ENCODE measurements around the gene POLD4. TPM values are rescaled to one million over a fixed set of nuclear protein-coding genes. Genes with fewer than 3 reads are reported as not detected.
A peak's percentile ranks its signal among the peaks of the same experiment; 100 is the strongest.
"Not testable (repeated sequence)": the region's sequence is repeated elsewhere in the genome, so short reads cannot be mapped to it uniquely, and the experiment has no call there.

Gene POLD4
- polyA plus RNA-seq (2013, experiment 1 of 2; ENCODE audit: insufficient read length): 90.8 TPM
- 84.2 TPM for polyA plus RNA-seq (2013, experiment 2 of 2; ENCODE audit: insufficient read length)

DNA sequence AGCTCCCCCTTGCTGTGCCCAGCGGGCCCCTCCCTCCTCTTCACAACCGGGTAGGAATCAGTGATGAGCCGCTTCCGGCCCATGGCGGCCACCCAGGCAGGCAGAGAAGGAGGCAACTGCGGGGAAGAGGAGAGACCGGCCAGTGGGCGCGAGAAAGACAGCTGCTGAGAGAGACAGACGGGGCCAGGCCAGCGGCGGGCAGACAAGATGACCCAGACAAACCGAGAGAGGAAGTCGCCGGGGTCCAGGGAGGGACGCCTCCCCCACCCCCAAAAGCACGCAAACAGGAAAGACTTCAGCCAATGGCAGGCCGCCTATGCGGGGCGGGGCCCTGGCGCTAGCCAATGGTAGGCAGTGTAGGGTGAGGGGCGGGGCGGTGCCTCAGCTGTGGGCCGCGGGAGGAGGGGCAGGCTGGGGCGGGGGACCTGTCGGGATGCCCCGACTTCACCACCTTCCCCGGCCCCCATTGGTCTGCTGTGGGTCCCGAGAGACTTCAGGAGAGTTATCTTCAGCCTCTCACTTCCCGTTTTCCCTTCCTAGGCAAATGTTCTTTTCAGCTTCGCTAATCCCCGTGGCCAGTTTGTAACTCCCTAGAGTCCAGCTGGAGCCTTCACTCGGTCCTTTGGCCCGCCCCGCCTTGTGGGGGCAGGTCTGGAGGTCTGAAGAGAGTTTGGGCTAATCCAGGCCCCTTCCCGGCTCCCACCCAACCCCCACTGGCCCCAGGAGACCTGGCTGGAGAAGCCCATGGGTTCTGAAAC, at the start of gene POLD4:
TSS of gene POLD4 (minus strand) at position 230 of the 758 bp plus-strand sequence. CDS start at position 83, 147 bp downstream.
- DNase-seq: peak; percentile 97

DNA sequence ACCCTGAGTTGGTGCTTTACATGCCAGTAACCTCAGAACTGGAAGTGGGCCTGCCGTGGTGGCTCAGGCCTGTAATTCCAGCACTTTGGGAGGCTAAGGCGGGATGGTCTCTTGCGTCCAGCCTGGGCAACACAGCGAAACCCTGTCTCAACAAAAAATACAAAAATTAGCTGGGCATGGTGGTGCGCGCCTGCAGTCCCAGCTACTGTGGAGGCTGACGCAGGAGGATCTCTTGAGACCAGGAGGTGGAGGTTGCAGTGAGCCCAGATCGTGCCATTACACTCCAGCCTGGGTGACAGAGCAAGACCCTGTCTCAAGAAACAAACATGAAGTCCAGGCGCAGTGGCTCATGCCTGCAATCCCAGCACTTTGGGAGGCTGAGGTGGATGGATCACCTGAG, 49.7 kb upstream of the POLD4 start:
- DNase-seq: not testable (repeated sequence)

DNA sequence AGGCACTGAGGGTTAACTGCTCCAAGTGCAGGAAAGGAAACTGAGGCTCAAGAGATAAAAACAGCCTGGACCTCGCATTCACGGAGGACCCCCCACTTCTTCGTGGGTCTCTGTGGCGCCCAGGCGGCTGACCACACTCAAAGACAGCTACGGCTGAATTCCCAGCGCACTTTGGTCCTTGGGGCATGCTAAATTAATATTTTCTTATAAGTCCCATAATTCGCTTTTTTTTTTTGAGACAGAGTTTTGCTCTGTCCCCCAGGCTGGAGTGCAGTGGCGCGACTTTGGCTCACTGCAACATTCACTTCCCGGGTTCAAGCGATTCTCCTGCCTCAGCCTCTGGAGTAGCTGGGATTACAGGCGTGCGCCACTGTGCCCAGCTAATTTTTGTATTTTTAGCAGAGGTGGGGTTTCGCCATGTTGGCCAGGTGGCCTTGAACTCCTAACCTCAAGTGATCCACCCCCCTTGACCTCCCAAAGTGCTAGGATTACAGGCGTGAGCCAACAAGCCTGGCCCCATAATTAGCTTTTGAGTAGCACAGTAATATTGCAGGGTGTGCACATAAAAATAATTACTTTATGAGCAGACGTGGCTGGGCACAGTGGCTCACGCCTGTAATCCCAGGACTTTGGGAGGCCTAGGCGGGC, 49.0 kb upstream of the POLD4 start:
- DNase-seq: not testable (repeated sequence)

GRCh38 chr11:67401495-67402191, 48.3 kb upstream of the POLD4 start, which contains the start of gene PPP1CA:
TSS of gene PPP1CA (minus strand) at chr11:67401858. CDS start at chr11:67401782, 76 bp downstream.
- peak; percentile 91 for DNase-seq

- DNase-seq: no peak
Observed at GRCh38 chr11:67400942-67401494, 47.7 kb upstream of the POLD4 start.

- no peak for DNase-seq
Observed at GRCh38 chr11:67400251-67400941, 47.0 kb upstream of the POLD4 start.

DNA sequence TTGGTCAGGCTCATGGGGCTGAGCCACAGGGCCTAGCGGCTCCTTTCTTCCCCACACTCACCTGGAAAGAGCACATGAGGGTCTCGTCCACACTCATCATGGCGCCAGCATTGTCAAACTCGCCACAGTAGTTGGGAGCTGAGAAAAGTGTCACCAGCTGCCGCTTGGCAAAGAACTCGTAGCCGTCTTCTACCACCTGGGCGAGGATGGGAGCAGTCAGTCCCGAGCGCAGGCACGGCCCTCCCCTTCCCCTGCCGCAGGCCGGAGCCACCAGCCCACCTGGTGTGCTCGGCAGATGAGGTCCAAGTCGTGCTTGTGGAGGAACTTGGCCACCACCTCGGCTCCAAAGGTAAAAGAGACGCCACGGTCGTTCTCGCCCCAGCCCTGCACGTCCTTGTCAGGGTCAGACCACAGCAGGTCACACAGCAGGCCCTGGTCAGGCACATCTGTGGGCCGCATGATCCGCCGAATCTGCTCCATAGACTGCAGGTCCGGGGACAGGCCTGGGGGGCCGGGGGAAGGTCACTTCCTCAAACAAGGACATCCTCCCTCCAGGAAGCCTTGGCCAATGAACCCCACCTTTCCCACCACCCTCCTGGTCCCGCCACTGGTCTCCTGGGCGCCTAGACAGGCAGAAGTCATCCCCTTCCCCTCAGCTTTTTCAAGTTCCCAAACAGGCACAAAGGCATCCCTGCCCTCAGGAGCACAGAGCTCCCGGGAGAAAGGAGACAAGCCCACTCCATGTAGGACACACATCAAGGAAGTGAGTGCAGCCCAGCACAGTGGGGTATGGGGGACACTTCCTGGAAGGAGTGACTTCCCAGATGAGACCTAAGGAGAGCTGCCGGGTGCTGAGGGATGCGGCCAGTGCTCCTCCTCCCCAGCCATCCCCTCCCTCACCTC, 45.6 kb upstream of the POLD4 start:
- DNase-seq: no peak

- DNase-seq: no peak
Observed at GRCh38 chr11:67397986-67398660, 44.8 kb upstream of the POLD4 start.

GRCh38 chr11:67397536-67397935, 44.2 kb upstream of the POLD4 start:
- DNase-seq: no peak

DNA sequence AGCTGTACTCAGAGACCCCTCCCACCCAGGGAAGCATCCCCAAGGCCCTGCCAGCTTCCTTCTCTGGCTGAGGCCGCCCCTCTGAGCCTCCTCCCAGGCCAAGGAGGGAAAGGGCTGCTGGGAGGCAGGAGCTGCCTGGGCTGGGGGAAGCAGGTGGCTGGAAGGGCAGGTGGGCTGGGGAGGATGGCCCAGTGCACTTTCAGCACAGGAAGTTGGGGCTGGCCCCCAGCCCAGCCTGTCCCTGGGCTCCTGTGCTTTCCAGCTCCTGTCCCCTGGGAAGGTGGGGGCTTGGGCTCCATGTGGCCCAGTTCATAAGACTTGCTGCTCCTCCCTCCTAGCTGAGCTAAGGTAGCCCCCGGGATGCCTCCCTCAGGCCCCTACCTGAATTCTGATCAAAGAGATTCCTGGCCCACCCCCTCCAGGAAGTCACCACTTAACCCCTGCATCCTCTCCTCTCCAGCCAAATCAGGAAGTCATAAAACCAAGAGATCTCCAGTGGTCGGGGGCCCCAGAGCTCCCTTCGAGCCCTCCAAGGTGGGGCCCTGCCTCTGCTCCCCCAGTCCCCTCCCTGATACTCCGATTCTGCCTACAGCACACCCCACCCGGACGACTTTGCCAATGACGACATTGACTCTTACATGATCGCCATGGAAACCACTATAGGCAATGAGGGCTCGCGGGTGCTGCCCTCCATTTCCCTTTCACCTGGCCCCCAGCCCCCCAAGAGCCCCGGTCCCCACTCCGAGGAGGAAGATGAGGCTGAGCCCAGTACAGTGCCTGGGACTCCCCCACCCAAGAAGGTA, 43.4 kb upstream of the POLD4 start:
- DNase-seq: no peak

DNA sequence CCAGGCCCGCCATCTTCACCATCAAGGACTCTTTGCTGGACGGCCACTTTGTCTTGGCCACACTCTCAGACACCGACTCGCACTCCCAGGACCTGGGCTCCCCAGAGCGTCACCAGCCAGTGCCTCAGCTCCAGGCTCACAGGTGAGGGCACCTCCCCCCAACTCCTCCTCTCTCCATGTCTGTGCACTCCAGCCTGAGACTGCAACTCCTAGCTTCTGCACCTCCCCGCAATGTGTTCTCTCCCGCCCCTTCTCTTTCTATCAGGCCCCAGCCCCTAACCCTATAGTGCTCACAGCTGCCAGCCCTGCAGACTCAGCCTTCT, 42.9 kb upstream of the POLD4 start:
- DNase-seq: no peak

DNA sequence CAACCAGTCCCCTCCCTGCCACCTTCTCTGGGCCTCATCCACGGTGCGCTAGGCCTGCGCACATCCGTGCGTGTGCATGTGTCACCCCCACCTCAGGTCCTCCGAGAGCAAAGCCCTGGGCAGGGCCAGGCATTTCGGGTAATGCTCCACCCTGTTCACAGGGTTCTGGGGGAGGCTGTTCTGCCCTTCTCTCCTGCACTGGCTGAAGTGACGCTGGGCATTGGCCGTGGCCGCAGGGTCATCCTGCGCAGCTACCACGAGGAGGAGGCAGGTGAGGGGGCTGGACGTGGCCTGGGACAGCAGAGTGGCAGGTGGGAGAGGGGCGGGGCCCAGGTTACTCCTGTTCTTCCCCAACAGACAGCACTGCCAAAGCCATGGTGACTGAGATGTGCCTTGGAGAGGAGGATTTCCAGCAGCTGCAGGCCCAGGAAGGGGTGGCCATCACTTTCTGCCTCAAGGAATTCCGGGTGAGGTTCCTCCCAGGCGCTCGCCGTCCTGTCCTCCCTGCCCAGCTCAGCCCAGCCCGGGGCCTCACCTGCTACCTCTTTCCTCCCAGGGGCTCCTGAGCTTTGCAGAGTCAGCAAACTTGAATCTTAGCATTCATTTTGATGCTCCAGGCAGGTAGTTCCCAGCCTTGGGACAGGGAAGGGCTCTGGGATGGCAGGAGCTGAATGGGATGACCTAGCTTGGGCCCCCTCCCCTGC, 42.4 kb upstream of the POLD4 start:
- DNase-seq: no peak

DNA sequence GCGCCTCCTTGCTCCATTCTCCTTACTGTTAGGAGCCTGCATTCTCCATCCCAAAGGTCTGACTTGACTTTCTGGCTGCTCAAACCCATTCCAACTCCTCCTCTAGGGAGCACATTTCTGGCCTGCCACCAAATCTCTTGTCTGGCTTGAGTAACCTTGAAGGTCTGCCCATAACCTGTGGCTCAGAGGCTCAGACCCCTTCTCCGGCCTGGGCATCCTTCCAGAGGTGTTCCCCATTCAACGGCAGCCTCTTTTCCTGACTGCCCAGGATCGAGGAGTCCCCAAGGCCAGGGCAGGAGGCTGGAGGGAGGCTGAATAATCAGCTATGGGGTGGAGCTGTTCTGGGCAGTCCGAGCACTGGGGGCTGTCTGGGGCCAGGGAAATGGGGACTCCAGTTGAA, 40.6 kb upstream of the POLD4 start:
- no peak for DNase-seq

GRCh38 chr11:67393437-67393836, 40.1 kb upstream of the POLD4 start:
- no peak for DNase-seq

DNA sequence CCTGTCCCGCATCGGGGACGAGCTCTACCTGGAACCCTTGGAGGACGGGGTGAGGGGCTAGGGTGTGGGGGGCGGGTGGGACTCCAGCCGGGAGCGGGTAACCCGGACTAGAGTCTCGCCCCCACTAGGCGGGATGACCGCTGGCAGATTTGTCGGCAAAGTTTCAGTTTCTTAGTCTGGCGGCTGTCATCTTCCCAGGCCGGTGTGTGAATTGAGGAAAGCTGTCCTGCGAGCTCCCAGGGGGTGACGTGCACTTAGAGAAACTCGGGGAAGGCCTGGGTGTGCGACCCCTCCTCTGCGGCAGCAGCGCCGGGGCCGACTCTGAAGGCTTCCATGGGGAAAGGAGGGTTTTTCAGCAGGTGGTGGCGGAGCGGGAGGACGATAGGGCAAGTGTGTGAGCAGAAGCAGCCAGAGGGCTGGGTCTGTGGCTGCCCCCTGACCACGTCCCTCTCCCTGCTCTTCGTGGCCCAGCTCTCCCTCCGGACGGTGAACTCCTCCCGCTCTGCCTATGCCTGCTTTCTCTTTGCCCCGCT, 38.9 kb upstream of the POLD4 start:
- DNase-seq: no peak

GRCh38 chr11:67391304-67392182, 38.2 kb upstream of the POLD4 start, which contains the start of gene RAD9A:
TSS of gene RAD9A (plus strand) at chr11:67391986. CDS start at chr11:67392045, 59 bp downstream.
- DNase-seq: peak; percentile 95

DNA sequence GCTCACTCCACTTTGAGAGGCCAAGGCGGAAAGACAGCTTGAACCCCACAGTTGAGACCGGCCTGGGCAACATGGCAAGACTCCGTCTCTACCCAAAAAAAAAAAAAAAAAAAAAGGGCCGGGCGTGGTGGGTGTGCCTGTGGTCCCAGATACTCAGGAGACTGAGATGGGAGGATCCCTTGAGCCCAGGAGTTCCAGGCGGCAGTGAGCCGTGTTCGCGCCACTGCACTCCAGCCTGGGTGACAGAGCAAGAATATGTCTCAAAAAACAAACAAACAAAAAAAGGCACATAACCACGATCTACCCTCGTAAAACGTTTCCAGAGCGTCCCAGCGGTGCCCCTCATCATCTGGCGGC, 37.6 kb upstream of the POLD4 start:
- no peak for DNase-seq

- DNase-seq: no peak
Observed at GRCh38 chr11:67389477-67389876, 36.1 kb upstream of the POLD4 start.

All from fibroblast of skin of scalp (primary cell).